Stomach smooth muscle (tissue), 2 donors: Measurements from ENCODE around the gene LYPD6.

Source experiments
- H3K27ac ChIP-seq: one replicate; pipeline ENCODE4 v1.7.0; 2013; ENCODE audit warnings: mild to moderate bottlenecking, low read length, inconsistent platforms
- H3K27me3 ChIP-seq, 2 donors: one replicate each; pipeline ENCODE4 v1.7.0; 2013; ENCODE audit warnings: low read length in 2 of 2; ENCODE audit not compliant: insufficient read depth in 2 of 2, control insufficient read depth in 1 of 2
- H3K36me3 ChIP-seq, 2 donors: one replicate each; pipeline ENCODE4 v1.7.0; 2013; ENCODE audit warnings: low read length in 2 of 2; ENCODE audit not compliant: control insufficient read depth in 2 of 2, insufficient read depth in 2 of 2
- H3K4me1 ChIP-seq: one replicate; pipeline ENCODE4 v1.7.0; 2013; ENCODE audit warnings: low read length; ENCODE audit not compliant: control insufficient read depth, insufficient read depth
- H3K4me3 ChIP-seq, 2 donors: one replicate each; pipeline ENCODE4 v1.7.0; 2013; ENCODE audit warnings: low read length in 2 of 2
- H3K9ac ChIP-seq, 2 donors: one replicate each; pipeline ENCODE4 v1.7.0; 2013; ENCODE audit warnings: low read length in 2 of 2, mild to moderate bottlenecking in 1 of 2
- H3K9me3 ChIP-seq, 2 donors: one replicate each; pipeline ENCODE4 v1.7.0; 2013; ENCODE audit warnings: low read length in 2 of 2; ENCODE audit not compliant: control insufficient read depth in 2 of 2
- donor health status: healthy.
- donor health status: Pancreatic carcinoma.

The LYPD6 gene, protein sequence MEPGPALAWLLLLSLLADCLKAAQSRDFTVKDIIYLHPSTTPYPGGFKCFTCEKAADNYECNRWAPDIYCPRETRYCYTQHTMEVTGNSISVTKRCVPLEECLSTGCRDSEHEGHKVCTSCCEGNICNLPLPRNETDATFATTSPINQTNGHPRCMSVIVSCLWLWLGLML

DNA sequence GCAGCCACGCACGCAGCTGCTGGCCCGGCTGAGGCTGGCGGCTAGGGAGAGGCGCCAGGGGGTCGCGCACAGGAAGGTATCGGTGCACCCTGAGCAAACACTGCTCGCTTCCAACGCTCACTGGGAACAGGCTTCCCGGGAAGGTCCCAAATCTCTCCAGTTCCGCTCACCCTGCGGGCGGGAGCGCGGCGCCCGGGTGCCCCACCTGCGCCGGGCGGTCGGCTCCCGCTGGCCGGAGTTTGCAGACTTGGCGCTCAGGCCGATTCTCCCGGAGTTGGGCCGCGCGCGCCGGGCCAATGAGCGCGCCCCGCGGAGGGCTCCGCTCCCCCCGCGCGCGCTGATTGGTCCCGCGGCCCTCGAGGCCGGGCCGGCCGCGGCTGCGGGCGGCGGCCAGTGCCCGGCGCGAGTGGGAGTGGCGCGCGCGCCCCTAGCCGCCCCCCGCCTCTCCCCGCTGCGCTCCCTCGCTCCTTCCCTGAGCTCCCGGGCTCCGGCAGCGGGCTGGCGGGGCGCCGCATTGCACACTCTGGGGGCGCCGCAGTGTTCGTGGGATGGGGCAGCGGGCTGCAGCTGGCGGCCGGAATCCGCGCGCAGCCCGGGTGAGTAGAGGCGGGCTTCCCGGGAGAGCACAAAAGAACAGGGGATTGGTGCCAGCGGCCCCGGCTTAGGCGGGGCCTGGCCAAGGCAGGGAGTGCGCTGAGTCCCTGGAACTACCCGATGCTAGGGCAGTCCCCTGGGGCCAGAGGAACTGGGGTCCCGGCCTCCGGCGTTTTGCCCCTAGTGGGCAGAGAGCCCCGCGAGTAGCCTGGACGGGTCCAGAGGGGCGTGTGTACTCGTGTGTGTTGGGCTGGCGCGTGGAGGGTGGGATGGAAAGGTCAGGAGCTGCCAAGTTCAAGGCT is at the start of gene LYPD6:
LYPD6 (plus strand) TSS at position 461 of the 896 bp plus-strand sequence. CDS start 107,122 bp downstream, outside the sequence.
- Histone ChIP-seq H3K27ac (no peak within 1 kb of the TSS), H3K9me3 (no peaks in the 10 kb centered on the region)

DNA sequence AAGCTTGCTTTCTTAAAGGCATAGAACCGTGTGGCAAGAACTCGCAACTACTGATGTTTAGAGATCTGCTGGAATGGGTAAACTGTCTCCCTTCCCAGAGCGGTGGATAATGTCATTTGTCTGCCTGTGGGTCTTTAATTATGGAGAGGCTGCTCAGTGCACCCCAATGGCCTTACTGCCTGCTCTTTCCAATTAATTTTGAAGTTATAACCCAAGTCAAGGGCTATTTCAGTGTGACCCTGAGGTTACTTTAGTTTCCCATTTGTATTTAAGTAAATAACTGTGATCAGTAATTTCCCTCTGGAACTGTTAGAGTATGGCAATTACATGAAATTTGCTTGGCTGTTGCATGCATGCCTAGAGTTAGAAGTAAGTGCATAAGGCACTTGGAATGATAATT is 48.9 kb upstream of the LYPD6 start:
- H3K9ac ChIP-seq: no peak overlapping the region
- no peaks in the 10 kb centered on the region for H3K36me3 ChIP-seq
- no peak overlapping the region for H3K27ac ChIP-seq
- H3K9me3 ChIP-seq: no peaks in the 10 kb centered on the region
- no peaks in the 10 kb centered on the region for H3K27me3 ChIP-seq
- H3K4me1 ChIP-seq: no peaks in the 10 kb centered on the region
- H3K4me3 ChIP-seq: no peak overlapping the region

More for the DNA sequence above, at the start of gene LYPD6:
- H3K9ac ChIP-seq: peak within 1 kb of the TSS; percentile 13 to 50
- H3K4me3 ChIP-seq: peak within 1 kb of the TSS; percentile 78 to 79
- H3K36me3 ChIP-seq: no peaks in the 10 kb centered on the region
- peaks cover 17% of the 10 kb centered on the region for H3K4me1 ChIP-seq
- peaks cover 9 to 11% of the 10 kb centered on the region in 2 donors for H3K27me3 ChIP-seq

DNA sequence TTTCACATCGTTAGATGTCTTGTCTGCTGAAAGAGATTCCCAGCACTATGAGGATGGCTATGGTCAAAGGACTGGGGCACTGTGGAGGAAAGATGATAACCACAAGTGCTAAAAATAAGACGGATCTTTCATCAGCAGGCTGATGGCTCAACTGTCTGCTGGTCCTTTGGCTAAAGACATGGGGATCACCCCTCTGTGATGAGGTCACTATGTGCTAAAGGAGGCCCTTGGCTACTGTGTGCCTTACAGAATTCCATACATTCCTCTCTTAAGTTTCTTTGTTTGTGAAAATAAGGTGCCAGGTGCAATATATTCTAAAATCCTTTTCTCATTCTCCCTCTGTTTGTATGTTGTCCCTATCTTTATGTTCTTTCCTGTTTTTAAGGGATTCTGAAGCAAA is 39.7 kb upstream of the LYPD6 start:
- no peaks in the 10 kb centered on the region for H3K4me1 ChIP-seq
- H3K4me3 ChIP-seq: no peak overlapping the region
- no peaks in the 10 kb centered on the region for H3K27me3 ChIP-seq
- no peak overlapping the region for H3K9ac ChIP-seq
- no peaks in the 10 kb centered on the region for H3K36me3 ChIP-seq
- H3K27ac ChIP-seq: no peak overlapping the region
- no peaks in the 10 kb centered on the region for H3K9me3 ChIP-seq

DNA sequence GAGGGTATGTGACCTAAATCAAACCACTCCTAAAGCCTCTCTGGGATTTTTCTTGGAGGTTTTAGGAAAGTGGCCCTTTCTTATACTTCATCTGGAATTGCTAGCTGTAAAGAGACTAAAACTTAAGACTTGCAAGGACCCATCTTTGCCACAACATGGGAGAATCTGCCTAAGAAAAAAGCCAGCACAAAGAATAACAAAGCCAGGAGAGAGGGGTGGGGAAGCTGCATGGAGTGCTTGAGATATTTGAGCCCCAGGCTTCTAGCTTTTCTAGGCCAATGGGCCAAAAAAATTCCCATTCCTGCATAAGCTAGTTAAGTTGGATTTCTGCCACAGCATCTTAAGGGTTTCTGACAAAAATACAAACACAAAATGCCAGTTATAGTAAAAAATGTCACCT is 38.5 kb upstream of the LYPD6 start:
- Histone ChIP-seq H3K4me3 (no peak overlapping the region), H3K4me1 (no peaks in the 10 kb centered on the region), H3K9me3 (no peaks in the 10 kb centered on the region), H3K27ac (no peak overlapping the region), H3K9ac (no peak overlapping the region), H3K36me3 (no peaks in the 10 kb centered on the region), H3K27me3 (no peaks in the 10 kb centered on the region)

DNA sequence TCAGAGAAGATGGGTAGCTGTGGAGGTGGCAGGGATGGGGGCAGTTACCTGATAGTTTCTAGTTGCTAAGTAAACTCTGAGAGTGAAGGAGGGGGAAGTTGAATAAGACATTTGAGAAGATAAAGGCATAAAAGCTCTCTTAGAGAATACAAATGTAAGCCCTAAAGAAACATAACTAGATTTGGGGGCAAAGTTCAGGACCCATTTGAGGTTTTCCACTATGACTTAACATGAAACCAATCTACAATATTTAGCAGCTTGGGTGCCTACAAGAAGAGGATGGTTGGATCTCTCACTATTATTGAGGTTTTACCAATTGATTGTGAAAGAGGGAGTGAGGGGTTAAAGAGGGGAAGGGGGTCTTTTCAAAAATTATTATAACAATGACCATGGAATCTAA is 34.4 kb upstream of the LYPD6 start:
- no peaks in the 10 kb centered on the region for H3K9me3 ChIP-seq
- no peaks in the 10 kb centered on the region for H3K27me3 ChIP-seq
- H3K27ac ChIP-seq: no peak overlapping the region
- H3K36me3 ChIP-seq: no peaks in the 10 kb centered on the region
- no peak overlapping the region for H3K4me3 ChIP-seq
- H3K4me1 ChIP-seq: no peaks in the 10 kb centered on the region
- H3K9ac ChIP-seq: no peak overlapping the region

DNA sequence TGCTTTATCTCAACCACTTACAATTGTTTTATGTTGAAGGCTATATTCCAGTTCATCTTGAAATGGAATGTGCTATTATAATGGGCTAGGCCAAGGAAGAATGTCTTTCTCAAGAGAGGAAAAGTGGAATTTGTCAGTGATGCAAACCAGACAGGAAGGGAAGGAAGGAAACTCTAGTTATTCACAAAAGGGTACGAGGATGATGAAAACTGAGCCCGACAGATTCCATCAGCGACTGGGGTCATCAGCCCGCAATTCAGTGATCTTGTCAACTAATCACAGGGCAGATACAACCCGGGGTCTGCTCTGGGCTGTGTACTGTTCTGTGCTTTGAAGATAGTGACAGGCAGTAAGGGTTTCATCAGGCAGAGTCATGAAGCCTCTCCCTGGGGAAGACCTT is 23.4 kb upstream of the LYPD6 start:
- peaks cover 0 to 13% of the 10 kb centered on the region in 2 donors for H3K27me3 ChIP-seq
- no peak overlapping the region for H3K27ac ChIP-seq
- no peak overlapping the region for H3K4me3 ChIP-seq

DNA sequence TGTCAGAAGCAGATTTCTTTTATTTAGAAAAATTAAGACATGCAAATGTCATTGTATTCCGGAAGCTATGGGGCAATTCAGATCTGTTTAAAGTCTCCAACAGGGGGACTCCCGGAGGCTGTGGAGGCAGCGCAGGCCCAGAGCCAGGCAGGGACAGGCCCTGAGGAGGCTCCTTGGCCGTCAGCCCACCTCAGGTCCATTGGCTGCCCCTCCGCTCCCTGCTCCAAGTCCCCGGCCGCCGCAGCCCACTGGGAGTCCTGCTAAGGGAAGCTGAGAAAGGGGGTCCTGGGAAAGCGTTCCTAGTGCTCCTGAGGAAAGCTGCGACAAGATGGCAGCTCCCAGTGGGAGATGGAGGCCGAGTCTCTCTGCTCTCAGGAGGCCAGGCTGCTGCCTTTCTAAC is 20.0 kb upstream of the LYPD6 start:
- Histone ChIP-seq H3K4me1 (peaks cover 4% of the 10 kb centered on the region), H3K27ac (no peak overlapping the region), H3K9ac (no peak overlapping the region), H3K27me3 (peaks cover 0 to 11% of the 10 kb centered on the region in 2 donors), H3K36me3 (no peaks in the 10 kb centered on the region), H3K9me3 (no peaks in the 10 kb centered on the region), H3K4me3 (no peak overlapping the region)

More for the DNA sequence above, 23.4 kb upstream of the LYPD6 start:
- no peaks in the 10 kb centered on the region for H3K36me3 ChIP-seq
- H3K9ac ChIP-seq: no peak overlapping the region
- no peaks in the 10 kb centered on the region for H3K4me1 ChIP-seq
- no peaks in the 10 kb centered on the region for H3K9me3 ChIP-seq

DNA sequence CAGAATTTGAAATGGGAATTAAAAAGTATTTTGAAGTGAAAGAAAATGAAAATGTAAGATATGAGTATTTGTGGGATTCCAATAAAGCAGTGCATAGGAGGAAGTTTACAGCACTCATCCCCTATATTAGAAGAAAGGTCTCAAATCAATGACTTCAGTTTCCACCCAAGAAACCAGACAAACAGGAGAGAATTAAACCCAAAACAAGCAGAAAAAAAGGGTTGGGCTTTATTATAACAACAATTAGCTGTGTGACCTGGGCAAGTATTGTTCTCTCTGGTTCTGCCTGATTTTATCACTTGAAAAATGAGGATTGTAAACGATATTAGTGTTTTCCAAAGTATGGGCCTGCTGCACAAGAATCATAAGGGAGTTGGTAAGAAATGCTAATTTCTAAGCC is 18.3 kb upstream of the LYPD6 start:
- peaks cover 4% of the 10 kb centered on the region for H3K4me1 ChIP-seq
- no peak overlapping the region for H3K27ac ChIP-seq
- no peaks in the 10 kb centered on the region for H3K36me3 ChIP-seq
- H3K9me3 ChIP-seq: no peaks in the 10 kb centered on the region
- peaks cover 0 to 11% of the 10 kb centered on the region in 2 donors for H3K27me3 ChIP-seq
- H3K9ac ChIP-seq: no peak overlapping the region
- no peak overlapping the region for H3K4me3 ChIP-seq

DNA sequence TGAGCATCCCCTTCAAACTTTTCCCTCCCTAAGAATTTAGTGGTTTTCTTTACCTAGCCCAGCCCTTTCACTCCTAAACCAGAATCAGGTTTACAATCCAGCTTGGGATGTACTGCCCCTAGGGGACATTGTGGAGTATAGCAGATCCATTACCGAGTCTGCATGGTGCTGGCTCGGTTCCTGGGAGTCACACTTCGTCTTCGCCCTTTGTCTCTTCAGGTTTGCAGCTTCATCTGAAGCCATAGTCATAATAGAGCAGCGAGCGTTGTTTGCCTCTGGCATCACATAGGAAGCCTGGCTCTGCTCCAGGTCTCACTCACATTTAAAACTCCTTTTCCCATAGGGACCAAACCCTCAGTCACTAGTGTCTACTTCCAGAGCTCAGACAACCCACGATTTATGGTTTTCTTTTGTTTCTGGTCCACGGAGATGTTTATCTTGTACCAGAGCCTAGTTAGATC is 16.8 kb upstream of the LYPD6 start:
- H3K27me3 ChIP-seq: peaks cover 0 to 11% of the 10 kb centered on the region in 2 donors
- H3K36me3 ChIP-seq: no peaks in the 10 kb centered on the region
- H3K4me1 ChIP-seq: peaks cover 4% of the 10 kb centered on the region
- peak overlapping the region in 1 of 2 donors; percentile 44 for H3K4me3 ChIP-seq
- H3K27ac ChIP-seq: no peak overlapping the region
- no peak overlapping the region for H3K9ac ChIP-seq
- no peaks in the 10 kb centered on the region for H3K9me3 ChIP-seq

DNA sequence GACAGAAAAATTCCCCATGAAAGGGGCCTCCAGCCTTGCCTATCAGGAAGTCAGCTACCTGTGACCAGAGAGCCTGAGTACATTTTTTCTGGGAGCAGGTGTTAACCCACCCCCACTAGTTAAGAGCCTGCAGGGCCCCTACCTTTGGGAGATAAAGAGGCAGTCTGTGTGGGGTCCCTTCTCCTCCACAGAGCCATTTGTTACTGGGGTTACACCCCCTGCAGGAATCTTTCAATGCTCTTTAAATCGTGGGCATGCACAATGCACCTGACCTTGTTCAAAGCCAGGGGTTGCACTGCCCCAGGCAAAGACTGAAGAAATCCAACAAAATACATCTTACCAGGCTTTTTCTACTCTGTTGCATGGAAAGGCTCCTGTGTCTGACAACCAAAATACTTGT is 15.7 kb upstream of the LYPD6 start:
- no peaks in the 10 kb centered on the region for H3K9me3 ChIP-seq
- H3K36me3 ChIP-seq: no peaks in the 10 kb centered on the region
- no peak overlapping the region for H3K27ac ChIP-seq
- peaks cover 4% of the 10 kb centered on the region for H3K4me1 ChIP-seq
- H3K9ac ChIP-seq: no peak overlapping the region
- H3K27me3 ChIP-seq: peaks cover 0 to 3% of the 10 kb centered on the region in 2 donors
- H3K4me3 ChIP-seq: no peak overlapping the region

DNA sequence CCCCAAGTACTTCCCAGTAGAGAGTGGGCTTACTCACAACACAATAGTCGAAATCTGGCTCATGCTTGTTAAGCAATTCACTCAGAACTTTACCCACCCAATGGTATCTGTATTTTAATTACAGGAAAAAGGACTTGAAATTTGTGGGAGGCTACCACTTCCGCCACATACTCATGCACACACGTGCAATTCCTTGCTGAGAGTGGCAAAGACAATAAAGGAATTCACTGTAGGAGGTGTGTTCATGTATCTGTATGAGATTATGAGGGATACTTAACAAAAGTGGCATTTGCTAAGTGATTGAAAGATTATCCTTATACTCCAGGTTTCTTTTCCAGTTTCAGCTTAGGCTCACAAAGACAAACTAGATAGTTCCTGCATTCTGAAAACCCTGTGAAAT is 14.9 kb upstream of the LYPD6 start:
- H3K36me3 ChIP-seq: no peaks in the 10 kb centered on the region
- H3K27ac ChIP-seq: no peak overlapping the region
- no peak overlapping the region for H3K4me3 ChIP-seq
- H3K9me3 ChIP-seq: no peaks in the 10 kb centered on the region
- peaks cover 0 to 2% of the 10 kb centered on the region in 2 donors for H3K27me3 ChIP-seq
- H3K4me1 ChIP-seq: peaks cover 4% of the 10 kb centered on the region
- no peak overlapping the region for H3K9ac ChIP-seq
